Activated CD4-positive, alpha-beta T cell treated with anti-CD3 and anti-CD28 coated beads for 1 hour (primary cell): ENCODE results near the gene BUD13.
"Not testable (repeated sequence)": the region's sequence is repeated elsewhere in the genome, so short reads cannot be mapped to it uniquely, and the experiment has no call there.

ENCODE experiments used
- DNase-seq: peaks from one replicate; pipeline ENCODE4 v3.0.0-alpha.2; 2020

The BUD13 gene

GRCh38 chr11:116792144-116792868 is 19.5 kb upstream of the BUD13 start:
- DNase-seq = no peak

- no peak for DNase-seq
Observed at GRCh38 chr11:116791813-116792143, 19.0 kb upstream of the BUD13 start, which contains the start of gene APOA5. Gene APOA5, minus strand, starts transcription at chr11:116791879. Its CDS starts 19 bp downstream, at chr11:116791860.

- peak; percentile 59 for DNase-seq
Observed at GRCh38 chr11:116791002-116791812, 18.4 kb upstream of the BUD13 start.

GRCh38 chr11:116790167-116791001 is 17.6 kb upstream of the BUD13 start:
- DNase-seq = no peak

- DNase-seq = no peak
Observed at GRCh38 chr11:116788975-116789374, 16.2 kb upstream of the BUD13 start.

GRCh38 chr11:116788534-116788933 is 15.7 kb upstream of the BUD13 start:
- no peak for DNase-seq

GRCh38 chr11:116787786-116788486 is 15.1 kb upstream of the BUD13 start, which contains the start of gene ZPR1:
Gene ZPR1, minus strand, starts transcription at chr11:116788023. Its CDS starts 33 bp downstream, at chr11:116787990.
- peak; percentile 75 for DNase-seq

- no peak for DNase-seq
Observed at GRCh38 chr11:116787436-116787785, 14.6 kb upstream of the BUD13 start.

- no peak for DNase-seq
Observed at GRCh38 chr11:116786966-116787365, 14.2 kb upstream of the BUD13 start.

- no peak for DNase-seq
Observed at GRCh38 chr11:116786326-116786725, 13.5 kb upstream of the BUD13 start.

GRCh38 chr11:116782728-116783127 is 9.9 kb upstream of the BUD13 start:
- DNase-seq = no peak

- DNase-seq = no peak
Observed at GRCh38 chr11:116778556-116778955, 5.8 kb upstream of the BUD13 start.

- no peak for DNase-seq
Observed at GRCh38 chr11:116777056-116777455, 4.3 kb upstream of the BUD13 start.

- DNase-seq = no peak
Observed at GRCh38 chr11:116776522-116776984, 3.8 kb upstream of the BUD13 start.

GRCh38 chr11:116775975-116776374 is 3.2 kb upstream of the BUD13 start:
- DNase-seq = no peak

- DNase-seq = no peak
Observed at GRCh38 chr11:116774661-116775060, 1.9 kb upstream of the BUD13 start.

- no peak for DNase-seq
Observed at GRCh38 chr11:116773203-116774097, 663 bp upstream of the BUD13 start.

- DNase-seq = no peak
Observed at GRCh38 chr11:116771935-116772334, 852 bp downstream of the BUD13 start.

GRCh38 chr11:116762132-116762531 is 10.7 kb downstream of the BUD13 start:
- DNase-seq = no peak

- DNase-seq = not testable (repeated sequence)
Observed at GRCh38 chr11:116756044-116756443, 16.7 kb downstream of the BUD13 start.

- no peak for DNase-seq
Observed at GRCh38 chr11:116750070-116750718, 22.6 kb downstream of the BUD13 start.
